PFSK-1 (cell line): ENCODE results near the gene TSPAN3.

Source experiments
- FOXP2 ChIP-seq: optimal IDR thresholded peaks from 2 replicates; pipeline ENCODE3; 2011; ENCODE audit warnings: borderline replicate concordance, control low read depth, inconsistent platforms; ENCODE audit not compliant: insufficient read depth; ENCODE audit errors: extremely low read length, extremely low read depth
- POLR2AphosphoS5 ChIP-seq: IDR thresholded peaks from 2 replicates; pipeline ENCODE4 v1.6.1; 2012; ENCODE audit warnings: low read depth, mild to moderate bottlenecking, control low read depth, low read length, moderate library complexity
- SIN3A ChIP-seq: IDR thresholded peaks from 2 replicates; pipeline ENCODE4 v1.6.1; 2012; ENCODE audit warnings: mild to moderate bottlenecking, low read length, moderate library complexity, borderline replicate concordance; ENCODE audit not compliant: insufficient read depth
- TAF1 ChIP-seq: IDR thresholded peaks from 2 replicates; pipeline ENCODE4 v1.6.1; 2012; ENCODE audit warnings: low read length, control low read depth, borderline replicate concordance; ENCODE audit not compliant: insufficient read depth
- TF ChIP-seq, protein P1 (sequence below), 2 experiments: IDR thresholded peaks; 2 replicates each; pipeline versions ENCODE4 v1.6.1 to v1.8.0; 2011 to 2012; ENCODE audit warnings: low read depth in 2 of 2, low read length in 2 of 2, control low read depth in 1 of 2, inconsistent platforms in 1 of 2, mild to moderate bottlenecking in 1 of 2, moderate library complexity in 1 of 2; ENCODE audit not compliant: insufficient read depth in 1 of 2

Gene TSPAN3

DNA sequence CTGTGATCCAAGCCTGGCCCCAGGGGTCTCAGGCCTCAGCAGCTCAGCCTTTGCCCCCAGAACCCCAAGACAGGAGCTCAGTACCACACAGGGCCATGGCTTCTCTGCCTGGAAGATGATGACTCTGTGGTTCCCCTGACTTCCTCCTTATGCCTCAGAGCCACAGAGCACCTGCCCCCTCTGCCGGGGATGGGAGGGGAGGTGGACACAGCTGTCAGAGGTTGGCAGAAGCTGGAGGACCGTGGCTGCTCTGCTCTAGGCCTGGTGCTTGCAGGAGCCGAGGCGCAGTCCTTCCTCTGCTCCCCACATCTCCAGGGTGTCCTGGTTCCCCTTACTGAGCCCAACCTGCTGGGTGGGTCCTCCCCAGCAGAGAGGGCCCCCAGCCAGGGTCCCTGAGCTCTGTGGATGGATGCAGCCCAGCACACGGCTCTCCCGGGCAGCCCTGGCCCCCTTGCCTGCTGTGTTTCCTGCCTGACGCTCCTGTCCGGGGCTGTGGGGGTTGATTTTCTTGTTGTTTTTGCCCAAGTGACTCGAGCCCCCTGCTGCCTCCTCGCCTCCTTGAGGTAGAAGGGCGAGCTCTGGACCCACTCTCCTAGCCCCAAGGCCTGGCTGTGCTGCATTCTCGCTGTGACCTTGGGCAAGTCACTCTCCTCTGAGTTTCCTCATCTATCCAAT is 39.4 kb downstream of the TSPAN3 start:
- TF ChIP-seq FOXP2, result peak; percentile 42
- no peak for TF ChIP-seq POLR2AphosphoS5

DNA sequence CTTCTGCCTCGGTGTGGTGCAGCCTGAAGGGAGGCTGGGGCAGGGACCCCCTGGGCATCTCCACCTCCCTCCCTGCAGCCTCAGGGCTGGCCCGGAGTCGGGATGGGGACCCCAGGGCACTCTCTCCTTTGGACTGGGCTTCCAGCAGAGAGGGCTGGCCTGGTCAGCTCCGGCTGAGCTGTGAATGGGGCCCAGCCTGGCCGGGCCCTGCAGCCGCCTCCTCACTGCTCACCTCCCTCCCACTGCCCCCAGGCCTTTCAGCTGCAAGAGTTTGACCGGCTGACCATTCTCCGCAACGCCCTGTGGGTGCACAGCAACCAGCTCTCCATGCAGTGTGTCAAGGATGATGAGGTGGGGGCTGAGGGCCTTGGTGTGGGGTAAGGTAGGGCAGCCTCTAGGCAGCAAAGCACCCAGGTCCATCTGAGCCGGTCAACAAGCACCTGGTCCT is 40.0 kb downstream of the TSPAN3 start:
- TF ChIP-seq, protein P1, sequence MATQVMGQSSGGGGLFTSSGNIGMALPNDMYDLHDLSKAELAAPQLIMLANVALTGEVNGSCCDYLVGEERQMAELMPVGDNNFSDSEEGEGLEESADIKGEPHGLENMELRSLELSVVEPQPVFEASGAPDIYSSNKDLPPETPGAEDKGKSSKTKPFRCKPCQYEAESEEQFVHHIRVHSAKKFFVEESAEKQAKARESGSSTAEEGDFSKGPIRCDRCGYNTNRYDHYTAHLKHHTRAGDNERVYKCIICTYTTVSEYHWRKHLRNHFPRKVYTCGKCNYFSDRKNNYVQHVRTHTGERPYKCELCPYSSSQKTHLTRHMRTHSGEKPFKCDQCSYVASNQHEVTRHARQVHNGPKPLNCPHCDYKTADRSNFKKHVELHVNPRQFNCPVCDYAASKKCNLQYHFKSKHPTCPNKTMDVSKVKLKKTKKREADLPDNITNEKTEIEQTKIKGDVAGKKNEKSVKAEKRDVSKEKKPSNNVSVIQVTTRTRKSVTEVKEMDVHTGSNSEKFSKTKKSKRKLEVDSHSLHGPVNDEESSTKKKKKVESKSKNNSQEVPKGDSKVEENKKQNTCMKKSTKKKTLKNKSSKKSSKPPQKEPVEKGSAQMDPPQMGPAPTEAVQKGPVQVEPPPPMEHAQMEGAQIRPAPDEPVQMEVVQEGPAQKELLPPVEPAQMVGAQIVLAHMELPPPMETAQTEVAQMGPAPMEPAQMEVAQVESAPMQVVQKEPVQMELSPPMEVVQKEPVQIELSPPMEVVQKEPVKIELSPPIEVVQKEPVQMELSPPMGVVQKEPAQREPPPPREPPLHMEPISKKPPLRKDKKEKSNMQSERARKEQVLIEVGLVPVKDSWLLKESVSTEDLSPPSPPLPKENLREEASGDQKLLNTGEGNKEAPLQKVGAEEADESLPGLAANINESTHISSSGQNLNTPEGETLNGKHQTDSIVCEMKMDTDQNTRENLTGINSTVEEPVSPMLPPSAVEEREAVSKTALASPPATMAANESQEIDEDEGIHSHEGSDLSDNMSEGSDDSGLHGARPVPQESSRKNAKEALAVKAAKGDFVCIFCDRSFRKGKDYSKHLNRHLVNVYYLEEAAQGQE (IDR thresholded peaks at IDR 0.05; ENCODE audit: insufficient read depth in 1 of 2, low read depth in 2 of 2, low read length in 2 of 2), result no peak
- TF ChIP-seq POLR2AphosphoS5 (no peak), SIN3A (no peak), TAF1 (no peak), FOXP2 (no peak)

DNA sequence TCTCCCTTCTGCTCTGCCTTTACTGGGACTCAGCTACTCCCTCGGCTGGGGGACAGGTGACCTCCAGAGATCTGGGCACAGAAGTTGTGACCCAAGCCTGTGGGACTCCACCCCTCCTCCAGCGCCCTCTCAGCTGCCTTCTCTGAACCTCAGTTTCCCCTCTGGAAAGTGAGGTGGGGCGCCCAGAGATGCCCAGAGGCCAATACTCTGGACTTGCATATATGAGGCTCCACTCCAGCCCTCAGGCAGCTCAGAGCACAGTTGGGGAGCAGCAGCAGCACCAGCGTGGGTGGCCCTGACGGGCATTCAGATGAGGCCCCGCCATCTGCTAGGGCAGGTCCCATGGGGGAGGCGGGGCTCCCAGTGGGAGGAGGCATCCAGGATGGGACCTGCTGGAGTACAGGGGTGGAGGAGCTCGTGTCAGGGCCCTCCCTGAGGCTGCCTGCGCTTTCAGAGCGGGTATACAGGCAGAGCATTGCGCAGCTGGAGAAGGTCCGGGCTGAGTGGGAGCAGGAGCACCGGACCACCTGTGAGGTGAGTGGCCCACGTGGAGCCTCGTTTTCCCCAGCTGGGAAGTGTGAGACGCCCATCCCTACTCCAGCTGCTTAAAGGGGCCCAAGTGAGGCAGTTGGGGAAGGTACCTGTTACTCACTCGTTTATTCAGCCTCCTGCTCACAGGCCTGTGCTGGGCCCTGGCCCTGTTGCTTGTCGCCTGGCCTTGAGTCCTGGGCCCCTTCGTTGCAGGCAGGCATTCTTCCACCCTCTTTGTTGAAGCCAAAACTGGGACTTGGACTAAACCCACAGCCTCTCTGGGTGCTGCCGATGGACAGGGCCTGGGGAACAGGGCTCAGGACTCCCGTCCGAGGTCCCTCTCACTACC is 40.6 kb downstream of the TSPAN3 start:
- TF ChIP-seq TAF1 (no peak), FOXP2 (no peak), SIN3A (no peak), POLR2AphosphoS5 (no peak)
- TF ChIP-seq, protein P1 (IDR thresholded peaks at IDR 0.05; ENCODE audit: insufficient read depth in 1 of 2, low read depth in 2 of 2, low read length in 2 of 2), result no peak

DNA sequence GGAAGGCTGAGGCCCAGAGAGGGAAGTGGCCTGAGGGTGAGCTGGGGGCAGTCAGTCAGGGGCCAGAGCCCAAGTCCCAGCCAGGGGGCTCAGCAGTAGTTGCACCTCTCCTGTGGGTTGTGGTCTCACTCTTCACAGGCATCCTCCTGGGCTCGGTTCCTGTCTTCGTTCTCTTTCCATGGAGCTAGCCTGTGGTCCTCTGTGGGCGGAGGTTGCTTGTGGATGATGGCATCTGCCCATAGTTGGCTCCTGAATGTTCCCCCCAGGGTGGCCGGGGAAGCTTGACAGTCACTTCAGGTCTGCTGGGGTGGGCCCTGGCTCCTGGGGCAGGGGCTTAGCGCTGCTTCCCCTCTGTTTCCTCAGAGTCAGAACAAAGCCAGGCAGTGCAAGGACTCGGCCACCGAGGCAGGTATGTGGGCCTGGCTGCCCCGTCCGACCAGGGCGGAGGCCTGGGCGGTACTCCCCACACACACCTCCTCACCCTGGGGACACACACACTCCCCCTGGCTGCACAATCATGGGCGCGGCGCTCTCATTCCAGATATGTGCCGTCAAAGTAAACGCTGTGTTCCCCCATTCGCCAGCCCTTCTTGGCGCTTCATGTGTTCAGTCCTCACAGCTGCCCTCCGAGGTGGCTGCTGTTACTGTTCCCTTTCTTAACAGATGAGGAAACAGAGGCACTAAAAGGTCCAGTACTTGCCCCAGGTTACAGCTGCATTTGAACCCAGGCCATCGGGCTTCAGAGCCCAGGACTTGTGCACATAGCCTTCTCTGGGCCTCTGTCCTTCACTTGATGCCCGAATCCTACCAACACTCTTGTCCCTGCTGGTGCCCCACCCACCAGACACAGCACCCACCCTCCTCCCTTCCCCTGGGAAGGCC is 41.5 kb downstream of the TSPAN3 start:
- TF ChIP-seq, protein P1 (IDR thresholded peaks at IDR 0.05; ENCODE audit: insufficient read depth in 1 of 2, low read depth in 2 of 2, low read length in 2 of 2), result no peak
- TF ChIP-seq FOXP2 (no peak), POLR2AphosphoS5 (no peak), TAF1 (no peak), SIN3A (no peak)
